H1 (cell line): Measurements from ENCODE around the gene CMSS1. TPM values are rescaled to one million over a fixed set of nuclear protein-coding genes. Genes with fewer than 3 reads are reported as not detected.

Experiments used
- CTCF ChIA-PET: fragments of 300-600 bp; sonication (Branson Sonifier 250); formaldehyde crosslinking; loops from one replicate; lab custom pipeline; 2021; ENCODE audit not compliant: partially characterized antibody; lab: Charles Lee
- POLR2A ChIA-PET: fragments of 300-600 bp; sonication (Branson Sonifier 250); formaldehyde crosslinking; loops from one replicate; lab custom pipeline; 2021; ENCODE audit warnings: inconsistent platforms; ENCODE audit not compliant: partially characterized antibody; lab: Charles Lee
- DNase-seq, 2 experiments: peaks; one replicate each; pipeline versions ENCODE4 v3.0.0 to v3.0.0-alpha.2; 2010 to 2022; ENCODE audit warnings: low spot score in 2 of 2, low read depth in 1 of 2, mixed read lengths in 1 of 2
- FAIRE-seq: peaks from 2 replicates; lab custom pipeline; 2011; peaks lifted over from hg19 to GRCh38; lab: Jason Lieb, UNC
- H2AFZ ChIP-seq: 2 replicates; pipeline ENCODE4 v1.8.1; 2012; ENCODE audit warnings: low read length, inconsistent platforms
- H2AK5ac ChIP-seq: 2 replicates; pipeline ENCODE4 v1.6.1; 2013; ENCODE audit warnings: low read depth, low read length
- H2BK120ac ChIP-seq: replicated peaks from 2 replicates; pipeline ENCODE3; 2013; ENCODE audit warnings: low read depth, low read length, inconsistent platforms
- H2BK12ac ChIP-seq: 2 replicates; pipeline ENCODE4 v1.6.1; 2013; ENCODE audit warnings: low read depth, low read length
- H2BK15ac ChIP-seq: 2 replicates; pipeline ENCODE4 v1.6.1; 2013; ENCODE audit warnings: low read length
- H2BK20ac ChIP-seq: 2 replicates; pipeline ENCODE4 v1.6.1; 2013; ENCODE audit warnings: low read length
- H2BK5ac ChIP-seq: 2 replicates; pipeline ENCODE4 v1.6.1; 2013; ENCODE audit warnings: low read depth, low read length
- H3K14ac ChIP-seq: 2 replicates; pipeline ENCODE4 v1.6.1; 2013; ENCODE audit warnings: inconsistent platforms; ENCODE audit not compliant: insufficient read length
- H3K18ac ChIP-seq: 2 replicates; pipeline ENCODE4 v1.6.1; 2013; ENCODE audit warnings: low read length; ENCODE audit errors: extremely low read depth
- H3K23ac ChIP-seq: 2 replicates; pipeline ENCODE4 v1.6.1; 2013; ENCODE audit warnings: inconsistent platforms; ENCODE audit not compliant: insufficient read length
- H3K23me2 ChIP-seq: 2 replicates; pipeline ENCODE4 v1.6.1; 2013; ENCODE audit warnings: low read depth, low read length
- H3K27ac ChIP-seq: 2 replicates; pipeline ENCODE4 v1.6.1; 2011; ENCODE audit warnings: low read depth, low read length, inconsistent platforms
- H3K27me3 ChIP-seq, 4 experiments: replicated peaks in 1 of 4; 1 replicate in 1 of 4; 2 replicates in 3 of 4; pipeline versions ENCODE4 v1.6.1 to v1.8.1; 2011 to 2013; ENCODE audit warnings: low read length in 3 of 4, mild to moderate bottlenecking in 3 of 4, inconsistent platforms in 2 of 4, mixed read lengths in 2 of 4, moderate library complexity in 1 of 4; ENCODE audit not compliant: control insufficient read depth in 3 of 4, insufficient read depth in 3 of 4; ENCODE audit errors: extremely low read depth in 1 of 4
- H3K36me3 ChIP-seq, 4 experiments: 2 replicates each; pipeline versions ENCODE4 v1.6.1 to v1.8.1; 2011 to 2013; ENCODE audit warnings: mild to moderate bottlenecking in 4 of 4, low read length in 3 of 4, moderate library complexity in 2 of 4, control low read depth in 1 of 4, inconsistent platforms in 1 of 4; ENCODE audit not compliant: insufficient read depth in 4 of 4, control insufficient read depth in 2 of 4
- H3K4ac ChIP-seq: replicated peaks from 2 replicates; pipeline ENCODE3; 2013; ENCODE audit warnings: low read length, low read depth, mixed read lengths, inconsistent platforms; ENCODE audit not compliant: insufficient read length
- H3K4me1 ChIP-seq, 4 experiments: replicated peaks in 1 of 4; 1 replicate in 1 of 4; 2 replicates in 3 of 4; pipeline versions ENCODE4 v1.6.1 to v1.8.1; 2011 to 2013; ENCODE audit warnings: low read length in 3 of 4, inconsistent platforms in 2 of 4, mixed read lengths in 1 of 4; ENCODE audit not compliant: insufficient read depth in 4 of 4, control insufficient read depth in 3 of 4
- H3K4me2 ChIP-seq, 2 experiments: 2 replicates each; pipeline versions ENCODE4 v1.6.1 to v1.8.1; 2011 to 2013; ENCODE audit warnings: low read depth in 2 of 2, low read length in 2 of 2, control low read depth in 1 of 2, inconsistent platforms in 1 of 2, mild to moderate bottlenecking in 1 of 2; ENCODE audit not compliant: insufficient read depth in 1 of 2
- H3K4me3 ChIP-seq, 4 experiments: fragments of 200-600, 300-600 bp in 1 of 4; sonication (generic), shearing (Covaris generic), sonication (Bioruptor Twin) in 1 of 4; 2 replicates each; pipeline versions ENCODE4 v1.5.1 to v1.8.1; 2011 to 2016; ENCODE audit warnings: low read length in 4 of 4, low read depth in 3 of 4, control low read depth in 2 of 4, inconsistent platforms in 2 of 4, mild to moderate bottlenecking in 2 of 4, mixed read lengths in 1 of 4, moderate library complexity in 1 of 4; ENCODE audit not compliant: insufficient read depth in 2 of 4; ENCODE audit errors: extremely low read depth in 1 of 4
- H3K56ac ChIP-seq: replicated peaks from 2 replicates; pipeline ENCODE3; 2013; ENCODE audit warnings: low read depth, mild to moderate bottlenecking, mixed read lengths, low read length, inconsistent platforms; ENCODE audit not compliant: insufficient read length
- H3K79me1 ChIP-seq: 2 replicates; pipeline ENCODE4 v1.6.1; 2013; ENCODE audit warnings: low read depth, low read length, control low read depth
- H3K79me2 ChIP-seq, 2 experiments: 2 replicates each; pipeline versions ENCODE4 v1.6.1 to v1.8.1; 2012 to 2013; ENCODE audit warnings: low read length in 2 of 2, mild to moderate bottlenecking in 2 of 2, inconsistent platforms in 1 of 2; ENCODE audit not compliant: insufficient read depth in 2 of 2, control insufficient read depth in 1 of 2
- H3K9ac ChIP-seq, 4 experiments: replicated peaks in 1 of 4; 1 replicate in 1 of 4; 2 replicates in 3 of 4; pipeline versions ENCODE4 v1.6.1 to v1.8.1; 2011 to 2013; ENCODE audit warnings: low read depth in 3 of 4, low read length in 3 of 4, control low read depth in 2 of 4, mild to moderate bottlenecking in 2 of 4, moderate library complexity in 2 of 4, inconsistent platforms in 1 of 4; ENCODE audit errors: extremely low read depth in 1 of 4
- H3K9me3 ChIP-seq, 2 experiments: 2 replicates each; pipeline versions ENCODE4 v1.6.1 to v1.8.1; 2012 to 2013; ENCODE audit warnings: mild to moderate bottlenecking in 2 of 2, moderate library complexity in 2 of 2, control low read depth in 1 of 2, inconsistent platforms in 1 of 2, low read depth in 1 of 2, low read length in 1 of 2, mixed read lengths in 1 of 2; ENCODE audit not compliant: insufficient read depth in 2 of 2
- H4K20me1 ChIP-seq, 2 experiments: replicated peaks in 1 of 2; 2 replicates each; pipeline versions ENCODE3 to v1.8.1; 2011 to 2013; ENCODE audit warnings: inconsistent platforms in 2 of 2, low read length in 2 of 2, mild to moderate bottlenecking in 1 of 2; ENCODE audit not compliant: insufficient read depth in 2 of 2, control insufficient read depth in 1 of 2
- H4K5ac ChIP-seq: 2 replicates; pipeline ENCODE4 v1.6.1; 2013; ENCODE audit warnings: low read length, low read depth, mixed read lengths, inconsistent platforms; ENCODE audit not compliant: insufficient read length
- H4K8ac ChIP-seq: 2 replicates; pipeline ENCODE4 v1.8.0; 2013; ENCODE audit warnings: mild to moderate bottlenecking, moderate library complexity, low read length, inconsistent platforms; ENCODE audit not compliant: insufficient read depth; ENCODE audit errors: extremely low read depth
- H4K91ac ChIP-seq: replicated peaks from 2 replicates; pipeline ENCODE3; 2013; ENCODE audit warnings: low read length, mixed read lengths, inconsistent platforms; ENCODE audit not compliant: insufficient read length
- ASH2L ChIP-seq: fragments of 200-600, 300-600 bp; sonication (generic); IDR thresholded peaks from one replicate; pipeline ENCODE4 v1.7.1; 2017; ENCODE audit warnings: low read length
- BACH1 ChIP-seq: IDR thresholded peaks from 2 replicates; pipeline ENCODE4 v1.6.1; 2012; ENCODE audit warnings: low read length, improper control_type of control experiment
- BCL11A ChIP-seq, 2 experiments: IDR thresholded peaks; one replicate each; pipeline ENCODE4 v1.6.1; 2011; ENCODE audit warnings: low read depth in 2 of 2, low read length in 2 of 2, mild to moderate bottlenecking in 2 of 2
- BRCA1 ChIP-seq: IDR thresholded peaks from 2 replicates; pipeline ENCODE4 v1.6.1; 2012; ENCODE audit warnings: low read depth, low read length, improper control_type of control experiment
- CHD1 ChIP-seq: IDR thresholded peaks from 2 replicates; pipeline ENCODE4 v1.6.1; 2012; ENCODE audit warnings: low read depth, low read length, improper control_type of control experiment
- CHD2 ChIP-seq: IDR thresholded peaks from 2 replicates; pipeline ENCODE4 v1.6.1; 2012; ENCODE audit warnings: low read length, improper control_type of control experiment
- EZH2 ChIP-seq: fragments of 200-600 bp; sonication (generic); IDR thresholded peaks from 2 replicates; pipeline ENCODE4 v1.7.1; 2012; ENCODE audit warnings: low read depth, mild to moderate bottlenecking, moderate library complexity, low read length, inconsistent platforms; ENCODE audit not compliant: severe bottlenecking
- HDAC2 ChIP-seq, 2 experiments: fragments of 300-600 bp in 1 of 2; sonication (generic) in 1 of 2; IDR thresholded peaks; 2 replicates each; pipeline ENCODE4 v1.6.1; 2011 to 2012; ENCODE audit warnings: low read depth in 2 of 2, low read length in 2 of 2, mild to moderate bottlenecking in 2 of 2, moderate library complexity in 2 of 2, borderline replicate concordance in 1 of 2, inconsistent platforms in 1 of 2
- NRF1 ChIP-seq: IDR thresholded peaks from 2 replicates; pipeline ENCODE4 v1.6.1; 2011; ENCODE audit warnings: mild to moderate bottlenecking, low read depth, low read length, improper control_type of control experiment
- POLR2A ChIP-seq, 2 experiments: IDR thresholded peaks; 1 replicate in 1 of 2; 2 replicates in 1 of 2; pipeline ENCODE4 v1.6.1; 2011; ENCODE audit warnings: low read depth in 2 of 2, low read length in 2 of 2, mild to moderate bottlenecking in 2 of 2; ENCODE audit errors: control extremely low read depth in 1 of 2
- POU5F1 ChIP-seq: IDR thresholded peaks from 2 replicates; pipeline ENCODE4 v1.6.1; 2011; ENCODE audit warnings: low read depth, mild to moderate bottlenecking, low read length, moderate library complexity
- RBBP5 ChIP-seq: IDR thresholded peaks from 2 replicates; pipeline ENCODE4 v1.7.1; 2012; ENCODE audit warnings: low read depth, mild to moderate bottlenecking, inconsistent platforms, low read length, moderate library complexity, borderline replicate concordance
- RFX5 ChIP-seq: IDR thresholded peaks from 2 replicates; pipeline ENCODE4 v1.6.1; 2011; ENCODE audit warnings: low read depth, low read length, improper control_type of control experiment, borderline replicate concordance
- SUZ12 ChIP-seq: fragments of 200-600 bp; sonication (generic); IDR thresholded peaks from 2 replicates; pipeline ENCODE4 v1.6.1; 2012; ENCODE audit warnings: mild to moderate bottlenecking, inconsistent platforms, low read length, moderate library complexity, mixed read lengths
- TEAD4 ChIP-seq: IDR thresholded peaks from 2 replicates; pipeline ENCODE4 v1.6.1; 2012; ENCODE audit warnings: low read depth, low read length, inconsistent platforms, mixed read lengths
- WGBS, 2 experiments: shearing (Covaris generic) in 1 of 2; methylation state at CpG; one replicate each; pipeline versions ENCODE4 v1.1.6 to v1.1.7; 2013 to 2015; ENCODE audit warnings: low lambda C conversion rate in 2 of 2, mixed read lengths in 2 of 2, inconsistent platforms in 1 of 2, low coverage in 1 of 2, missing lambda C conversion rate in 1 of 2; ENCODE audit not compliant: insufficient replicate concordance in 2 of 2, insufficient coverage in 1 of 2, insufficient read length in 1 of 2; ENCODE audit errors: extremely low coverage in 1 of 2, missing lambda C conversion rate in 1 of 2; 5-methylcytosine and 5-hydroxymethylcytosine counted together
- polyA plus RNA-seq, 7 experiments: library from polyadenylated mRNA; depleted of rRNA in 3 of 7; stranded (reverse) in 5 of 7; unstranded in 2 of 7; fragments of >200 nt in 5 of 7; fragments of 200-250 nt in 2 of 7; gene quantifications; 1 replicate in 5 of 7; 2 replicates in 1 of 7; 4 replicates in 1 of 7; pipeline versions ENCODE4 v1.2.1 to v1.2.3, GENCODE V29; 2011 to 2013; ENCODE audit warnings: missing spikeins in 2 of 7, mixed read lengths in 2 of 7
- total RNA-seq: library from RNA; stranded (reverse); fragmentation: NEBNext Ultra II Directional; extraction: Animal tissue kit (Norgen Biotek cat#: 25700); gene quantifications from 2 replicates; pipeline ENCODE4 v1.2.1, GENCODE V29; 2021

CMSS1 gene
- total and polyA plus RNA-seq, 2 of the 8 experiments (the other 6 are each of a cell fraction or from before 2014, with no cell fraction given): 15.2 to 75.1 TPM

DNA sequence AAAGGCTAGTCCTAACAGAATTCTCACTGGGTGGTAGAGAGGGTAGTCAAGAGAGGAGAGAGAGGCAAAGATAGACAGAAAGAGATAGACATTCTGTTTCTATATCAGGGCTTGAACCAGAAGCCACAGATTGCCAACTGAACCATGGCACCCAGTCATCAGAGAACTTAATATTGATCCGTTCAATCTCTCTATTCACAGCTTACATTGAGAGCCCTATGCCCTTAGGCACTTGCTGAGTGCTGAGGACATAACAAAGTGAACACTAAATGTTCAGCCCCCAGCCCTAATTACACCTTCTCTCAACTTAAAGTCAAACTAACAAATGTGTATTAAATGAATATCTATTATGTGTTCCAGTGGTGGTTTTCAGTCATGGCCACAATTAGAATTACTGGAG is 172.5 kb downstream of the CMSS1 start:
- CTCF ChIA-PET: no interaction called here
- TF ChIP-seq SUZ12 (no peak), TEAD4 (no peak), RFX5 (no peak), BACH1 (no peak), RBBP5 (no peak), EZH2 (no peak), CHD2 (no peak), POLR2A (IDR thresholded peaks at IDR 0.05; ENCODE audit: control extremely low read depth in 1 of 2, low read depth in 2 of 2, low read length in 2 of 2) (no peak), BRCA1 (no peak), BCL11A (IDR thresholded peaks at IDR 0.05; ENCODE audit: low read depth in 2 of 2, low read length in 2 of 2) (no peak), NRF1 (no peak), HDAC2 (IDR thresholded peaks at IDR 0.05; ENCODE audit: borderline replicate concordance in 1 of 2, low read depth in 2 of 2, low read length in 2 of 2) (no peak), POU5F1 (no peak), ASH2L (no peak), CHD1 (no peak)

More for the DNA sequence above, 172.5 kb downstream of the CMSS1 start:
- no peaks in the 10 kb centered on the region for H3K23me2 ChIP-seq
- H2BK20ac ChIP-seq: no peak overlapping the region
- no peak for FAIRE-seq
- no peak overlapping the region for H3K56ac ChIP-seq
- no peak for DNase-seq
- H3K23ac ChIP-seq: no peak overlapping the region
- H3K27ac ChIP-seq: no peak overlapping the region
- H3K18ac ChIP-seq: no peak overlapping the region
- H2BK12ac ChIP-seq: no peak overlapping the region
- H2BK5ac ChIP-seq: no peak overlapping the region
- no peak overlapping the region for H3K4me2 ChIP-seq
- peaks cover 0 to under 1% of the 10 kb centered on the region in 2 experiments; a peak in 1 of 4 replicates for H3K9me3 ChIP-seq
- H4K8ac ChIP-seq: no peak overlapping the region
- H3K14ac ChIP-seq: no peak overlapping the region
- H2BK120ac ChIP-seq: no peak overlapping the region
- H2AK5ac ChIP-seq: no peak overlapping the region
- H3K4me1 ChIP-seq: peaks cover 0 to 2% (median 0%) of the 10 kb centered on the region in 4 experiments; a peak in 1 of 7 replicates
- no peak overlapping the region for H2AFZ ChIP-seq
- H3K79me2 ChIP-seq: peaks cover 0 to 5% of the 10 kb centered on the region in 2 experiments; a peak in 1 of 4 replicates
- no peak overlapping the region for H4K91ac ChIP-seq
- H3K9ac ChIP-seq: no peak overlapping the region
- WGBS, 2 experiments: 87% methylated on average over 1 of the region's 1 CpG; no CpG with 5 or more reads in 1 of the 2 experiments
- H3K36me3 ChIP-seq: no peaks in the 10 kb centered on the region
- no peaks in the 10 kb centered on the region for H4K20me1 ChIP-seq
- POLR2A ChIA-PET: interaction anchor here (1.1 kb wide), 1 partner anchor 11 kb away, joined by 3 read pairs; no protein-coding TSS in a partner anchor
- no peaks in the 10 kb centered on the region for H3K27me3 ChIP-seq
- no peak overlapping the region for H3K4me3 ChIP-seq
- no peak overlapping the region for H4K5ac ChIP-seq
- H3K4ac ChIP-seq: no peak overlapping the region
- H2BK15ac ChIP-seq: no peak overlapping the region
- no peaks in the 10 kb centered on the region for H3K79me1 ChIP-seq
